Heart left ventricle (tissue), 16 donors: ENCODE data around the gene MSTO1. TPM values are rescaled to one million over a fixed set of nuclear protein-coding genes. Genes with fewer than 3 reads are reported as not detected.
"Not testable (repeated sequence)": the region's sequence is repeated elsewhere in the genome, so short reads cannot be mapped to it uniquely, and the experiment has no call there.

ENCODE experiments used
- ATAC-seq, 4 donors: fragments of 200-7000 bp; cut with Tn5 transposase; one replicate each; pipeline ENCODE4 v1.9.1; 2020 to 2022; ENCODE audit warnings: moderate library complexity in 4 of 4, mild to moderate bottlenecking in 3 of 4, moderate number of reproducible peaks in 1 of 4
- DNase-seq, 5 donors: peaks; one replicate each; pipeline ENCODE4 v3.0.0-alpha.2; 2020
- H3K27ac ChIP-seq, 12 donors: fragments of 200-600 bp; sonication (generic) in 4 of 12; one replicate each; pipeline versions ENCODE4 v1.5.0 to v1.8.0; 2016 to 2022; ENCODE audit warnings: mild to moderate bottlenecking in 2 of 12
- H3K27me3 ChIP-seq, 9 donors: fragments of 200-600 bp; sonication (generic) in 2 of 9; one replicate each; pipeline versions ENCODE4 v1.5.1 to v1.8.0; 2016 to 2022; ENCODE audit warnings: mild to moderate bottlenecking in 3 of 9
- H3K36me3 ChIP-seq, 9 donors: fragments of 200-600 bp; sonication (generic) in 2 of 9; one replicate each; pipeline versions ENCODE4 v1.5.0 to v1.8.0; 2018 to 2022; ENCODE audit warnings: mild to moderate bottlenecking in 2 of 9
- H3K4me1 ChIP-seq, 12 donors: fragments of 200-600 bp; sonication (generic) in 4 of 12; one replicate each; pipeline versions ENCODE4 v1.5.0 to v1.8.0; 2016 to 2022; ENCODE audit warnings: mild to moderate bottlenecking in 3 of 12
- H3K4me3 ChIP-seq, 12 donors: fragments of 200-600 bp; sonication (generic) in 4 of 12; one replicate each; pipeline versions ENCODE4 v1.5.0 to v1.8.0; 2017 to 2022; ENCODE audit warnings: mild to moderate bottlenecking in 9 of 12, moderate library complexity in 4 of 12
- H3K9me3 ChIP-seq, 12 donors: fragments of 200-600 bp; sonication (generic) in 4 of 12; one replicate each; pipeline versions ENCODE4 v1.5.0 to v1.8.0; 2016 to 2022; ENCODE audit warnings: mild to moderate bottlenecking in 1 of 12
- POLR2A ChIP-seq, 2 donors: fragments of 450-650 bp; IDR thresholded peaks; one replicate each; pipeline ENCODE4 v1.6.1; 2017; ENCODE audit warnings: antibody characterized with exemption in 2 of 2, mild to moderate bottlenecking in 2 of 2, moderate library complexity in 2 of 2
- WGBS, 4 donors: extraction: QIAGEN DNeasy Blood & Tissue Kit in 2 of 4; methylation state at CpG; one replicate each; pipeline versions ENCODE4 v1.1.5 to v1.1.7; 2013 to 2018; 5-methylcytosine and 5-hydroxymethylcytosine counted together
- intact Hi-C, 10 donors: fragments of 100-400 bp; cut with DNase I; formaldehyde crosslinking; loops; one replicate each; pipeline versions ENCODE4 v1.11.1 to v1.14.2; 2022
- polyA plus RNA-seq, 2 donors: library from polyadenylated mRNA; stranded (reverse); fragments of 200-250 nt; gene quantifications; one replicate each; pipeline ENCODE4 v1.2.3, GENCODE V29; 2013
- total RNA-seq, 9 donors: library from RNA; depleted of rRNA in 2 of 9; stranded (reverse); fragments of >200 nt in 2 of 9; fragmentation: NEBNext Ultra II Directional in 3 of 9; extraction: Animal tissue kit (Norgen Biotek cat#: 25700) in 3 of 9; gene quantifications; one replicate each; pipeline versions ENCODE4 v1.1.0 to v1.2.4, GENCODE V29; 2016 to 2023
- TF ChIP-seq, protein P1 (sequence below), 12 donors: fragments of 200-600 bp; sonication (generic) in 4 of 12; IDR thresholded peaks; one replicate each; pipeline versions ENCODE4 v1.5.0 to v1.8.0; 2018 to 2022; ENCODE audit warnings: antibody characterized with exemption in 12 of 12, mild to moderate bottlenecking in 5 of 12
- donor health status: ischemic (EF 13 %, LVEDD 7.1; RV severe dilation, severe dysfunction).
- donor health status: healthy with polysubstance abuse.
- donor health status: DM: no; HTN: yes; CAD: no.
- donor health status: DM: no; HTN: no; CAD: no.
- donor health status: ischemic (EF 25% LVEDD 6.9; RV normal size, moderate dysfunction).
- donor health status: ischemic (EF 25% LVEDD 5.7; RV mildly dilated, moderate dysfunction).
- donor health status: healthy.
- donor health status: DM: yes; HTN: yes; CAD: no.
- donor health status: ischemic (EF 35%, LVEDD 5.7; RV mildly dilated, moderate dysfunction).
- donor health status: nonischemic (EF 11% LVEDD 7.7; RV severe dilation, severe dysfunction).
- donor health status: DM: yes; HTN: yes; CAD: no.
- donor health status: PGD.
- donor health status: ischemic (EF 29% LVEDD 5.4; RV normal size, mild dysfunction).
- donor health status: nonischemic (EF 23%, LVEDD 6.1; RV moderate dilation, normal function).

Gene MSTO1
- total and polyA plus RNA-seq, 11 donors, result 5.2 to 22.1 (median 16.0) TPM

GRCh38 chr1:155607708-155608107 is 2.3 kb upstream of the MSTO1 start:
- DNase-seq (no peak), ATAC-seq (no peak)
- intact Hi-C loops, result no loop called here
- Histone ChIP-seq H3K27ac (no peak overlapping the region), H3K4me3 (no peak overlapping the region), H3K27me3 (no peaks in the 10 kb centered on the region), H3K9me3 (no peaks in the 10 kb centered on the region), H3K36me3 (peaks cover 0 to 8% (median 7%) of the 10 kb centered on the region in 9 donors), H3K4me1 (peaks cover 0 to 5% (median 0%) of the 10 kb centered on the region in 12 donors)
- WGBS, 4 donors, result 81 to 91% (median 85%) methylated on average over 7 of the region's 7 CpGs
- TF ChIP-seq, protein P1, sequence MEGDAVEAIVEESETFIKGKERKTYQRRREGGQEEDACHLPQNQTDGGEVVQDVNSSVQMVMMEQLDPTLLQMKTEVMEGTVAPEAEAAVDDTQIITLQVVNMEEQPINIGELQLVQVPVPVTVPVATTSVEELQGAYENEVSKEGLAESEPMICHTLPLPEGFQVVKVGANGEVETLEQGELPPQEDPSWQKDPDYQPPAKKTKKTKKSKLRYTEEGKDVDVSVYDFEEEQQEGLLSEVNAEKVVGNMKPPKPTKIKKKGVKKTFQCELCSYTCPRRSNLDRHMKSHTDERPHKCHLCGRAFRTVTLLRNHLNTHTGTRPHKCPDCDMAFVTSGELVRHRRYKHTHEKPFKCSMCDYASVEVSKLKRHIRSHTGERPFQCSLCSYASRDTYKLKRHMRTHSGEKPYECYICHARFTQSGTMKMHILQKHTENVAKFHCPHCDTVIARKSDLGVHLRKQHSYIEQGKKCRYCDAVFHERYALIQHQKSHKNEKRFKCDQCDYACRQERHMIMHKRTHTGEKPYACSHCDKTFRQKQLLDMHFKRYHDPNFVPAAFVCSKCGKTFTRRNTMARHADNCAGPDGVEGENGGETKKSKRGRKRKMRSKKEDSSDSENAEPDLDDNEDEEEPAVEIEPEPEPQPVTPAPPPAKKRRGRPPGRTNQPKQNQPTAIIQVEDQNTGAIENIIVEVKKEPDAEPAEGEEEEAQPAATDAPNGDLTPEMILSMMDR (IDR thresholded peaks at IDR 0.05), result no peak
- no peak for TF ChIP-seq POLR2A (IDR thresholded peaks at IDR 0.05)

GRCh38 chr1:155608888-155609225 is 1.2 kb upstream of the MSTO1 start:
- H3K36me3 ChIP-seq, result peaks cover 0 to 13% (median 12%) of the 10 kb centered on the region in 9 donors
- no peaks in the 10 kb centered on the region for H3K9me3 ChIP-seq
- DNase-seq (no peak), ATAC-seq (no peak)
- H3K4me1 ChIP-seq, result peaks cover 0 to 5% (median 0%) of the 10 kb centered on the region in 12 donors
- 93 to 97% (median 94%) methylated on average over 9 of the region's 9 CpGs for WGBS, 4 donors
- no peaks in the 10 kb centered on the region for H3K27me3 ChIP-seq
- no peak overlapping the region for H3K27ac ChIP-seq
- no peak overlapping the region for H3K4me3 ChIP-seq
- intact Hi-C loops, result no loop called here
- no peak for TF ChIP-seq POLR2A (IDR thresholded peaks at IDR 0.05)
- TF ChIP-seq, protein P1 (IDR thresholded peaks at IDR 0.05), result no peak

- intact Hi-C loops, H3K4me1 ChIP-seq, H3K9me3 ChIP-seq, DNase-seq, H3K27ac ChIP-seq, H3K27me3 ChIP-seq: not testable (repeated sequence)
- Histone ChIP-seq H3K4me3 (peak overlapping the region; percentile 30 to 84 (median 64)), H3K36me3 (peaks cover 0 to 20% (median 13%) of the 10 kb centered on the region in 9 donors)
- 0 to 4% (median 0%) methylated on average over 2 to 5 of the region's 33 CpGs; no CpG with 5 or more reads in 1 of the 4 donors for WGBS, 4 donors
- peak in 3 of 4 donors; percentile 29 to 48 (median 46) for ATAC-seq
Observed at GRCh38 chr1:155610257-155610647, 234 bp downstream of the MSTO1 start.

- DNase-seq, H3K4me1 ChIP-seq, H3K4me3 ChIP-seq, H3K27me3 ChIP-seq, H3K27ac ChIP-seq, H3K9me3 ChIP-seq, ATAC-seq, intact Hi-C loops: not testable (repeated sequence)
- no CpG with 5 or more reads among the region's 2 CpGs for WGBS, 4 donors
- H3K36me3 ChIP-seq, result peaks cover 0 to 21% (median 13%) of the 10 kb centered on the region in 9 donors
Observed at GRCh38 chr1:155613226-155613625, 3.2 kb downstream of the MSTO1 start.

DNA sequence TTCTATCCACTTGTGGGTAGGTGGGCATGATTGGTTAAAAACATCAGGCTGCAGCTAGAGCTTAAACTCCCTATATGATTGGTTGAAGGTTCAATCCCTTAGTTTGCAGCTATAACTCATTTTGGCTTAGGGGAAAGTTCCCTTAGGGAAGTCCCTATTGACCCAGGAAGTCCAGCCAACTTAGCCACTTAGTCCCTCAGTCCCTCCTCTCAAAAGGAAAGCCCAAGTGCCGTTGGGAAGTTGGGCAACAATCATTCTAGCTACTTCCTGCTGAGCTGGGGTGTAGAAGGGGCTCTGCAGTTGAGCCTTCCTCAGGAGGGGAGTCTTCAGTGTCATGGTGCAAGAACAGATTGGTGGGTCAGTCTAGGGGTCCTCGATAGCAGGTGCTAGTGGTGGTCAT is 12.2 kb downstream of the MSTO1 start:
- DNase-seq, result no peak
- no peak for ATAC-seq
- Histone ChIP-seq H3K36me3 (no peaks in the 10 kb centered on the region), H3K4me3 (no peak overlapping the region), H3K27ac (no peak overlapping the region), H3K9me3 (no peaks in the 10 kb centered on the region), H3K27me3 (no peaks in the 10 kb centered on the region), H3K4me1 (no peaks in the 10 kb centered on the region)
- WGBS, 4 donors, result 50 to 83% (median 68%) methylated on average over 2 of the region's 2 CpGs
- intact Hi-C loops, result no loop called here
- TF ChIP-seq, protein P1 (IDR thresholded peaks at IDR 0.05), result no peak
- no peak for TF ChIP-seq POLR2A (IDR thresholded peaks at IDR 0.05)
